ENCODE measurements around the gene CPLANE2. TPM values are rescaled to one million over a fixed set of nuclear protein-coding genes. Genes with fewer than 3 reads are reported as not detected.
"Not testable (repeated sequence)": the region's sequence is repeated elsewhere in the genome, so short reads cannot be mapped to it uniquely, and the experiment has no call there.

CPLANE2 gene
- total RNA-seq, 1 donor from 2014 or later, result 9.1 TPM

DNA sequence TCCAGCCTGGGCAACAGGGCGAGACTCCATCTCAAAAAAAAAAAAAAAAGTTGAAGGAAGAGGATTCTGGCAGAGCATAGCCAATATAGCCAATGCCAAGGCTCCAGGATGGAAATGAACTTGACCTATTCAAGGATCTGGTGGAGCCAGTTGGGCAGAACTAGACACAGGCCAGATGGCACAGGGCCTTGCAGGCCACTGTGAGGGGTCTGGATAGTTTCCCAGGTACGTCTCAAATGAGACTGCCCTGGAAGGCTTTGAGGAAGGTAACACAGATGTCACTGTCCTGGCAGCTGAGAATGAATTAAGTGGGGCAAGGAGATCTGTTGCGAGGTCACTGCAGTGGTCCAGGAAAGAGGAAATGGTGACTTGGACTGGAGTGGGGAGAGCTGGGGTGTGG lies 12.5 kb downstream of the CPLANE2 start:
- DNase-seq (no peak), ATAC-seq (no peak)
- Histone ChIP-seq H3K9me3 (no peaks in the 10 kb centered on the region), H3K36me3 (no peaks in the 10 kb centered on the region), H3K27me3 (ENCODE audit: low read depth) (peaks cover 31% of the 10 kb centered on the region), H3K4me3 (no peak overlapping the region), H3K4me1 (peaks cover 15% of the 10 kb centered on the region), H3K27ac (no peak overlapping the region)
- intact Hi-C loops (cut with DNase I), result no loop called here
- TF ChIP-seq, protein P1, sequence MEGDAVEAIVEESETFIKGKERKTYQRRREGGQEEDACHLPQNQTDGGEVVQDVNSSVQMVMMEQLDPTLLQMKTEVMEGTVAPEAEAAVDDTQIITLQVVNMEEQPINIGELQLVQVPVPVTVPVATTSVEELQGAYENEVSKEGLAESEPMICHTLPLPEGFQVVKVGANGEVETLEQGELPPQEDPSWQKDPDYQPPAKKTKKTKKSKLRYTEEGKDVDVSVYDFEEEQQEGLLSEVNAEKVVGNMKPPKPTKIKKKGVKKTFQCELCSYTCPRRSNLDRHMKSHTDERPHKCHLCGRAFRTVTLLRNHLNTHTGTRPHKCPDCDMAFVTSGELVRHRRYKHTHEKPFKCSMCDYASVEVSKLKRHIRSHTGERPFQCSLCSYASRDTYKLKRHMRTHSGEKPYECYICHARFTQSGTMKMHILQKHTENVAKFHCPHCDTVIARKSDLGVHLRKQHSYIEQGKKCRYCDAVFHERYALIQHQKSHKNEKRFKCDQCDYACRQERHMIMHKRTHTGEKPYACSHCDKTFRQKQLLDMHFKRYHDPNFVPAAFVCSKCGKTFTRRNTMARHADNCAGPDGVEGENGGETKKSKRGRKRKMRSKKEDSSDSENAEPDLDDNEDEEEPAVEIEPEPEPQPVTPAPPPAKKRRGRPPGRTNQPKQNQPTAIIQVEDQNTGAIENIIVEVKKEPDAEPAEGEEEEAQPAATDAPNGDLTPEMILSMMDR (IDR thresholded peaks at IDR 0.05), result no peak

DNA sequence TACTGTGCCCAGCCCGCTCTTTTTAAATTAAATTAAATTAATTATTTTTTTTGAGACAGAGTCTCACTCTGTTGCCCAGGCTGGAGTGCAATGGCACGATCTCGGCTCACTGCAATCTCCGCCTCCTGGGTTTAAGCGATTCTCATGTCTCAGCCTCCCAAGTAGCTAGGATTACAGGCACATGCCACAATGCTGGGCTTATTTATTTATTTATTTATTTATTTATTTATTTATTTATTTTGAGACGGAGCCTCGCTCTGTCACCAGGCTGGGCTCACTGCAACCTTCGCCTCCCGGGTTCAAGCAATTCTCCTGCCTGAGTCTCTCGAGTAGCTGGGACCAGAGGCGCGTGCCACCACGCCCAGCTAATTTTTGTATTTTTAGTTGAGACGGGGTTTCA lies 14.3 kb downstream of the CPLANE2 start:
- H3K9me3 ChIP-seq; H3K27ac ChIP-seq; DNase-seq; H3K4me3 ChIP-seq; intact Hi-C loops (cut with DNase I); ATAC-seq; H3K36me3 ChIP-seq: not testable (repeated sequence)
- Histone ChIP-seq H3K27me3 (ENCODE audit: low read depth) (peaks cover 26% of the 10 kb centered on the region), H3K4me1 (peaks cover 18% of the 10 kb centered on the region)

DNA sequence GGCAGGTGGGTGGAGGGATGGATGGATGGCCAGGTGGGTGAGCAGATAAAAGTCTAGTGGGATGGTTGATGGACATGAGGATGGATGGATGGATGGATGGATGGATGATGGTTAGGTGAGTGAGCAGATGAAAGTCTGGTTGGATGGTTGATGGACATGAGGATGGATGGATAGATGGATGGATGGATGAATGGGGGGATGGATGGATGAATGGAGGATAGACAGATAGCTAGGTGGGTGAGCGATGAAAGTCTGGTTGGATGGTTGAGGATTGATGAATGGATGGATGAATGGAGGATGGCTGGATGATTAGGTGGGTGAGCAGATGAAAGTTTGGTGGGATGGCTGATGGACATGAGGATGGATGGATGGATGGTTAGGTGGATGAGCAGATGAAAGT lies 15.5 kb downstream of the CPLANE2 start:
- intact Hi-C loops (cut with DNase I), result no loop called here
- no peaks in the 10 kb centered on the region for H3K36me3 ChIP-seq
- peaks cover 14% of the 10 kb centered on the region for H3K4me1 ChIP-seq
- DNase-seq, result no peak
- peaks cover 13% of the 10 kb centered on the region for H3K27me3 ChIP-seq (ENCODE audit: low read depth)
- TF ChIP-seq, protein P1 (IDR thresholded peaks at IDR 0.05), result no peak
- no peak for ATAC-seq
- no peaks in the 10 kb centered on the region for H3K9me3 ChIP-seq
- no peak overlapping the region for H3K27ac ChIP-seq
- no peak overlapping the region for H3K4me3 ChIP-seq

DNA sequence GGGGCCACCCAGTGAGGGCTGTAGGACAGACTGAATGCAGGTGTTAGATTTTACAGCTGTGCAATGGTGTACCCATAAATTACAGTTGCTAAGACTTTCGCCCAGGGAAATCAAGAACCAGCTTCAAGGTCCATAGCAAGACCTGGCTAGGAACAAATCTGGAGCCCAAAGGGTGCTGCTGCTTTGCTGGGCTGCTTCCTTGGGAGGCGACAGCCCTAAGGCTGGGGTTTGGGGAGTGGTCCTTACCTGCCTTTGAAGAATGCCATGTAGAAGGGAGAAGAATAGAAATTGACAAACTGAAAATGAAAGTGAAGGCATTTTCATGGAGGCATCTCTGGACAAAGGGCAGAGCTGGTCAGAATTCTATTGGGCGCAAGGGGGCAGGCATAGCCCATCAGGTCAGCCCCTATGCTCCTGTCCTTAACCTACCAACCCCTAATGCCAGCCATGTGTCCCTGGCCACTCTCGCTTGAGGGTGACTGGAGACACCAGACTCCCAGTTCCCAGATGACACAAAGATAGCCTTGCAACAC lies 16.9 kb downstream of the CPLANE2 start:
- DNase-seq (no peak), ATAC-seq (no peak)
- Histone ChIP-seq H3K36me3 (no peaks in the 10 kb centered on the region), H3K4me1 (peaks cover 20% of the 10 kb centered on the region), H3K27me3 (ENCODE audit: low read depth) (peaks cover 3% of the 10 kb centered on the region), H3K4me3 (no peak overlapping the region), H3K27ac (no peak overlapping the region), H3K9me3 (no peaks in the 10 kb centered on the region)
- TF ChIP-seq, protein P1 (IDR thresholded peaks at IDR 0.05), result no peak
- intact Hi-C loops (cut with DNase I), result no loop called here

DNA sequence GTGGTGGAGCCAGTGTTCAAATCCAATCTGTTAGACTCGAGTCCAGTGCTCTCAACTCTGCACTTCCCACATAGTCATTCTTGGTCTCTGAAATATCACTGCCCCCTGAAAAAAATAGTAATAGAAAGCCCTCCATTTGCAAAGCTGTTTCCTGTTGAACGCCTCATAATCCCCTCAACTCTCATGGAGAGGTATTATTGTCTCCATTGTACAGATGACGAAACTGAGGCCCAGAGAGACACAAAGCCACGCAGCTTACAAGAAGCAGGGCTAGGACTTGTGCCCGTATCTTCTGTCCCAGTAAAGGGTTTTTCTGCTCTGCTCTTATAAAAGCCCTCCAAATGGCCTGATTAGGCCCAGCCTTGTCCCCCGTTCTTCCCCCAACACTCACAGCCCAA lies 18.3 kb downstream of the CPLANE2 start:
- TF ChIP-seq, protein P1 (IDR thresholded peaks at IDR 0.05), result no peak
- no peaks in the 10 kb centered on the region for H3K36me3 ChIP-seq
- peaks cover 20% of the 10 kb centered on the region for H3K4me1 ChIP-seq
- H3K9me3 ChIP-seq, result no peaks in the 10 kb centered on the region
- no peaks in the 10 kb centered on the region for H3K27me3 ChIP-seq (ENCODE audit: low read depth)
- ATAC-seq (no peak), DNase-seq (no peak)
- H3K27ac ChIP-seq, result no peak overlapping the region
- no peak overlapping the region for H3K4me3 ChIP-seq
- intact Hi-C loops (cut with DNase I), result no loop called here

DNA sequence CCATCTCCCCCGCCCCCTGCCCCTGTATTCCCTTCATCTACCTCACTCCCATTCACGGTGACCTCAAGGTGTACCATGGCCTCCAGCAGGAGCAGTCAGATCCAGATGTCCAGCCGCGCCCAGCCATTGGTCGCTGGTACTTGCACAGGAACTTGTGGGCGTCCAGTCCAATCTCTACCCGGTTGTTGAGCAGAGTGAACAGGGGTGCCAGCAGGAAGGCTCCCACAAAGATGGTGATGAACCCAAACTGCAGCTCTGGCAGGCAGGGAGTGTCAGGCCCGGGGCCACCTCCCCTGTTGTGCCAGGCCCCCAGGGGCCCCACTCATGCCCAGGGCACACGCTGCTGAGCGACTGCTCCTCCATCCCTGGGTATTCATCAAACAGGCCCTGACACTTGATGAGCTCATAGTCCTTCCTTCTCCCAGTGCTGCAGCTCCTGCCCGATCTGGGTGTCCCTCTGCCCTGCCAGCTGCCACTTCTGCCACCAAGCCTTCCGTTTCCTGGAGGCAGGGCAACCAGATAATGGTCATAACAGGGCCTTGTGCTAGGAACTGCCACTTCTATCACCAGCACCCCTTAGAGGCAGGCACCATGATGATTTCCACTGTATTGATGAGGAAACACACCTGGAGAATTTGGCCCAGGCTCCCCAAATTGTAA lies 18.8 kb downstream of the CPLANE2 start:
- H3K4me3 ChIP-seq, result no peak overlapping the region
- no peak for ATAC-seq
- H3K27ac ChIP-seq, result peak overlapping the region; percentile 62

More for the DNA sequence above, 18.8 kb downstream of the CPLANE2 start:
- DNase-seq, result no peak
- intact Hi-C loops (cut with DNase I), result no loop called here
- Histone ChIP-seq H3K9me3 (no peaks in the 10 kb centered on the region), H3K36me3 (no peaks in the 10 kb centered on the region), H3K27me3 (ENCODE audit: low read depth) (no peaks in the 10 kb centered on the region), H3K4me1 (peaks cover 22% of the 10 kb centered on the region)
- TF ChIP-seq, protein P1 (IDR thresholded peaks at IDR 0.05), result no peak

All from lower lobe of right lung (tissue), 2 donors.